BLaER1 (cell line): ENCODE measurements around the gene IQGAP2.
"Not testable (repeated sequence)": the region's sequence is repeated elsewhere in the genome, so short reads cannot be mapped to it uniquely, and the experiment has no call there.

Experiments
- H3K27ac ChIP-seq: shearing (Covaris generic); formaldehyde crosslinking; 2 replicates; pipeline ENCODE4 v1.8.1; 2022
- H3K27me3 ChIP-seq: shearing (Covaris generic); formaldehyde crosslinking; 2 replicates; pipeline ENCODE4 v1.8.1; 2022
- H3K36me3 ChIP-seq: shearing (Covaris generic); formaldehyde crosslinking; 2 replicates; pipeline ENCODE4 v1.8.1; 2022
- H3K4me1 ChIP-seq: shearing (Covaris generic); formaldehyde crosslinking; 2 replicates; pipeline ENCODE4 v1.8.1; 2022
- H3K4me2 ChIP-seq: shearing (Covaris generic); formaldehyde crosslinking; 2 replicates; pipeline ENCODE4 v1.8.1; 2022
- H3K4me3 ChIP-seq: shearing (Covaris generic); formaldehyde crosslinking; 2 replicates; pipeline ENCODE4 v1.8.1; 2022
- H3K9ac ChIP-seq: shearing (Covaris generic); formaldehyde crosslinking; 2 replicates; pipeline ENCODE4 v1.8.1; 2022
- H3K9me3 ChIP-seq: shearing (Covaris generic); formaldehyde crosslinking; 2 replicates; pipeline ENCODE4 v1.8.1; 2022
- H4K20me1 ChIP-seq: shearing (Covaris generic); formaldehyde crosslinking; 2 replicates; pipeline ENCODE4 v1.8.1; 2022
- Cebpa-rat ChIP-seq: shearing (Covaris generic); IDR thresholded peaks from 2 replicates; pipeline ENCODE4 v1.8.1; 2022

Gene IQGAP2

DNA sequence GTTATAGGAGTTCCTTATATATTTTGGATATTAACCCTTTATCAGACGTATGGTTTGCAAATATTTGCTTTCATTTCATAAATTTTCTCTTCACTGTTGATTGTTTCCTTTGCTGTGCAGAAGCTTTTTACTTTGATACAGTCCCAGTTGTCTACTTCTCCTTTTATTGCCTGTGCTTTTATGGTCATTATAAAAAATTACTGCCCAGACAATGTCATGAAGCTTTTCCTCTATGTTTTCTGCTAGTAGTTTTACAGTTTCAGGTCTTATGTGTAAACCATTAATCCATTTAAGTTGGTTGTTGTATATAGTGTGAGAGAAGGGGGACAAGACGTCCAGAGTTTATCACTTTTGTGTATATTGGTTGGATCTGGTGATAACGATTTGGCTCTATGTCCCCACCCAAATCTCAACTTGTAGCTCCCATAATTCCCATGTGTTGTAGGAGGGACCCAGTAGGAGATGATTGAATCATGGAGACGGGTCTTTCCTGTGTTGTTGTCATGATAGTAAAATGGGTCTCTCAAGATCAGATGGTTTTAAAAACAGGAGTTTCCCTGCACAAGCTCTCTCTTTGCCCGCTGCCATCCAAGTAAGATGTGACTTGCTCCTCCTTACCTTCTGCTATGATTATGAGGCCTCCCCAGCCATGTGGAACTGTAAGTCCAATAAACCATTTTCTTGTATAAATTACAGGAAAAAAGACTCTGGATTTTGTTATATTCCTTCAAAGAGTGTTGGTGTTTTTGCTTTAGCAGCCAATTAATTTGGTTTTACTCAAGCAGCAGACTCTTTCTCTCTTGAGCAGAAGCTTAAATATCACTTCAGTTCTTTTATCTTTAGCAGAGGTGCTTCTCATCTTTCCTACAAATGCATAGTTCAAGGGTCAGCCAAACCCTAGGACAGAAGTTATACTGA, 326.5 kb downstream of the IQGAP2 start:
- H3K4me3 ChIP-seq = no peak overlapping the region
- peaks cover 15% of the 10 kb centered on the region; the same call in 1 of the 2 replicates for H3K36me3 ChIP-seq
- TF ChIP-seq Cebpa-rat = no peak
- no peak overlapping the region for H3K9ac ChIP-seq
- H3K27me3 ChIP-seq = no peaks in the 10 kb centered on the region
- no peak overlapping the region for H3K4me2 ChIP-seq
- peaks cover 40% of the 10 kb centered on the region for H3K9me3 ChIP-seq
- H3K27ac ChIP-seq = no peak overlapping the region
- no peaks in the 10 kb centered on the region for H3K4me1 ChIP-seq
- H4K20me1 ChIP-seq = no peaks in the 10 kb centered on the region

DNA sequence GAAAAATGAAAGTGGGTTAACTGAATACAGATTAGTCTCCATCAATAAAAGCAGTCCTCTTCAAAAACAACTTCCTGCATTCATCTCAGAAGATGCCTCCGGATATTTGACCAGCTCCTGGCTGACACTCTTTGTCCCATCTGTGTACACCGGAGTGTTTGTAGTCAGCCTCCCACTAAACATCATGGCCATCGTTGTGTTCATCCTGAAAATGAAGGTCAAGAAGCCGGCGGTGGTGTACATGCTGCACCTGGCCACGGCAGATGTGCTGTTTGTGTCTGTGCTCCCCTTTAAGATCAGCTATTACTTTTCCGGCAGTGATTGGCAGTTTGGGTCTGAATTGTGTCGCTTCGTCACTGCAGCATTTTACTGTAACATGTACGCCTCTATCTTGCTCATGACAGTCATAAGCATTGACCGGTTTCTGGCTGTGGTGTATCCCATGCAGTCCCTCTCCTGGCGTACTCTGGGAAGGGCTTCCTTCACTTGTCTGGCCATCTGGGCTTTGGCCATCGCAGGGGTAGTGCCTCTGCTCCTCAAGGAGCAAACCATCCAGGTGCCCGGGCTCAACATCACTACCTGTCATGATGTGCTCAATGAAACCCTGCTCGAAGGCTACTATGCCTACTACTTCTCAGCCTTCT, 329.4 kb downstream of the IQGAP2 start:
- no peak for TF ChIP-seq Cebpa-rat
- no peaks in the 10 kb centered on the region for H3K4me1 ChIP-seq
- H4K20me1 ChIP-seq = no peaks in the 10 kb centered on the region
- no peaks in the 10 kb centered on the region for H3K27me3 ChIP-seq
- H3K27ac ChIP-seq = no peak overlapping the region
- no peak overlapping the region for H3K9ac ChIP-seq
- peaks cover 31% of the 10 kb centered on the region for H3K9me3 ChIP-seq
- no peak overlapping the region for H3K4me2 ChIP-seq
- H3K4me3 ChIP-seq = no peak overlapping the region
- H3K36me3 ChIP-seq = peaks cover 15% of the 10 kb centered on the region; the same call in 1 of the 2 replicates

DNA sequence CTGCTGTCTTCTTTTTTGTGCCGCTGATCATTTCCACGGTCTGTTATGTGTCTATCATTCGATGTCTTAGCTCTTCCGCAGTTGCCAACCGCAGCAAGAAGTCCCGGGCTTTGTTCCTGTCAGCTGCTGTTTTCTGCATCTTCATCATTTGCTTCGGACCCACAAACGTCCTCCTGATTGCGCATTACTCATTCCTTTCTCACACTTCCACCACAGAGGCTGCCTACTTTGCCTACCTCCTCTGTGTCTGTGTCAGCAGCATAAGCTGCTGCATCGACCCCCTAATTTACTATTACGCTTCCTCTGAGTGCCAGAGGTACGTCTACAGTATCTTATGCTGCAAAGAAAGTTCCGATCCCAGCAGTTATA, 329.9 kb downstream of the IQGAP2 start:
- Histone ChIP-seq H3K9ac (no peak overlapping the region), H3K4me2 (no peak overlapping the region), H4K20me1 (no peaks in the 10 kb centered on the region), H3K9me3 (peaks cover 31% of the 10 kb centered on the region), H3K36me3 (peaks cover 15% of the 10 kb centered on the region; the same call in 1 of the 2 replicates), H3K4me3 (no peak overlapping the region), H3K27ac (no peak overlapping the region), H3K4me1 (no peaks in the 10 kb centered on the region), H3K27me3 (no peaks in the 10 kb centered on the region)
- TF ChIP-seq Cebpa-rat = no peak

DNA sequence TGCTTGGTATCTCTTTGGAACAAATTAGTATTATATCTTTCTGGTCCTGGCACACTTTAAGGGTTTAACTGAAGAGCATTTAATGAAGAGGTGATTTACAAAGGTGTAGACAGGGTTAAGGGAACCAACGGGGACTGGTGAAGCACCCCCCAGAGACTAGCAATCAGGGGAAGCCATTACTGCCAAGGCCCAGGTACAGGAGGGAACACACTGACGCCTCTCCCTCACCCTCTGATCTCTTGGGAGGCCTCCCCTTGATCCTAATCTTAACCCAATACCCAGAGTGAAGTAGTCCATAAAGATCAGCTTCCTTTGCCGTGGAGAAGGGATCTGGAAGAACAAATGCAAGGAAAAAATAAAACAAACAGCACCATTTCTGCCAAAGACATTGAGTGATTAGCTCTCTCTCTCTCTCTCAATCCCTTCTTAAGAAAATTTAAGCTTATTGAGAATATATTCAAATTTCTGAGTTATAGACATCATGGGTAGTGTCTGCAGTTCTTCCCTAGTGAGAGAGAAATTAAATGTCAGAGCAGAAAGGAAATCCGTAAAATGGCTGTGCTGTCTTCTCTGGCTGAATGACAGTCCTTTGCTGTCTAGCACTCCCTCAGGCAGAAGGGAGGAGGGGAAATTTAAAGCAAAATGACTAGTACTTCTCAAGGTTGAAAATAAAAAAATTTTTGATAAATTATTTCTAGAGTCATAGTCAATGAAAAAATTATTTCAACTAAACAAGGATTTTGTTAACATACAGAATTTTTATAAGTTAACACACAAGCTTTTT, 332.9 kb downstream of the IQGAP2 start:
- Histone ChIP-seq H3K36me3 (no peaks in the 10 kb centered on the region), H4K20me1 (no peaks in the 10 kb centered on the region), H3K9me3 (peaks cover 3% of the 10 kb centered on the region), H3K4me1 (peaks cover 8% of the 10 kb centered on the region; the same call in 1 of the 2 replicates), H3K4me2 (no peak overlapping the region), H3K27me3 (no peaks in the 10 kb centered on the region), H3K9ac (no peak overlapping the region), H3K4me3 (no peak overlapping the region), H3K27ac (no peak overlapping the region)
- TF ChIP-seq Cebpa-rat = no peak

DNA sequence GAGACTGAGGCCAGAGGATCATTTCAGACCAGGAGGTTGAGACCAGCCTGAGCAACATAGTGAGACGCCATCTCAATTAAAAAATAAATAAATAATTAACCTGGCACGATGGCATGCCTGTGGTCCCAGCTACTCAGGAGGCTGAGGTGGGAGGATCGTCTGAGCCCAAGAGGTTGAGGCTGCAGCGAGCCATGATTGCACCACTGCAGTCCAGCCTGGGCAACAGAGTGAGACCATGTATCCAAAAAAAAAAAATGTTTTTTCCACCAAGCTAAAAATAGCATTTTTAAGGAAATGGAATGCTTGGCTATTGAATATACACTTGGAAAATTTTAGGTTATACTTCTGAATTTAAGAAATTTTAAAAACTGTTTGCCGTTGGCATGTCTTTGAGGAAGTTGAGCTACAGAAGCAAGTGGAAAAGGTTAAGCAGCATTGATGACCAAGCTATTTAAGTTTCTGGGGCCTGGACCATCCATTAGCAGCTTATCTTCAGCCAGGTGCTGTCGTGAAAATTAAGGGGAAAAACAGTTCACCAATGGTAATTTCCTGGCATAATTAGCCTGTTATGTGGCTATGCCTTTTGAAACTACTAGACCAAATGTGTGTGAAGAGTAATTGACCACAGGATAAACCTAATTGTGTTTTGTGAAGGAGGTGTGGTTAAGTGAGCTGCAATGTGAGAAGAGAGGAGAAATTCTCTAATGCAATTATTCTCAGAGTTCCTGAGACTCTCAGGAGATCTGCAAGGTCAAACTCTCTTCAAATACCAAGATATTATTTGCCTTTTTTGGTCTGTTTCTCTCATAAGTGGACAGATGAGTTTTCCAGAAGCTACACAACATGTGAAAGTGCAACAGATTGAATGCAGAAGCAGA, 333.8 kb downstream of the IQGAP2 start:
- Histone ChIP-seq H3K9me3 (no peaks in the 10 kb centered on the region), H4K20me1 (no peaks in the 10 kb centered on the region), H3K27ac (no peak overlapping the region), H3K4me3 (no peak overlapping the region), H3K36me3 (no peaks in the 10 kb centered on the region), H3K27me3 (no peaks in the 10 kb centered on the region), H3K4me2 (no peak overlapping the region), H3K9ac (no peak overlapping the region), H3K4me1 (peaks cover 8% of the 10 kb centered on the region; the same call in 1 of the 2 replicates)
- no peak for TF ChIP-seq Cebpa-rat

DNA sequence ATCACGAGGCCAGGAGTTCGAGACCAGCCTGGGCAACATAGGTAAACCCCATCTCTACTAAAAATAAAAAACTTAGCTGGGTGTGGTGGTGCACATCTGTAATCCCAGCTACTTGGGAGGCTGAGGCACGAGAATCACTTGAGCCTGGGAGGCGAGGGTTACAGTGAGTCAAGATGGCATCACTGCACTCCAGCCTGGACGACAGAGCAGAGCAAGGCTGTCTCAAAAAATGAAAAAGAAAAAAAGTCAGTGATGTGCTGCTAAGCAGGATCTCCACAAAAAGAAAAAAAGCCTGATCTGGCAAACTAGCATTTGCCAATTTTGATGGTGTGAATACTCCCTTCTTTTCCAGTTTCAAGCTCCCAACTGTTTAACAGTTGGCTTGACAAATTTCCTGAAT, 334.8 kb downstream of the IQGAP2 start:
- H3K9ac ChIP-seq = no peak overlapping the region
- H3K36me3 ChIP-seq = no peaks in the 10 kb centered on the region
- H3K4me3 ChIP-seq = no peak overlapping the region
- H3K27ac ChIP-seq = no peak overlapping the region
- no peaks in the 10 kb centered on the region for H3K9me3 ChIP-seq
- TF ChIP-seq Cebpa-rat = no peak
- H3K27me3 ChIP-seq = no peaks in the 10 kb centered on the region
- H3K4me2 ChIP-seq = no peak overlapping the region
- H3K4me1 ChIP-seq = peaks cover 8% of the 10 kb centered on the region; the same call in 1 of the 2 replicates
- H4K20me1 ChIP-seq = no peaks in the 10 kb centered on the region

DNA sequence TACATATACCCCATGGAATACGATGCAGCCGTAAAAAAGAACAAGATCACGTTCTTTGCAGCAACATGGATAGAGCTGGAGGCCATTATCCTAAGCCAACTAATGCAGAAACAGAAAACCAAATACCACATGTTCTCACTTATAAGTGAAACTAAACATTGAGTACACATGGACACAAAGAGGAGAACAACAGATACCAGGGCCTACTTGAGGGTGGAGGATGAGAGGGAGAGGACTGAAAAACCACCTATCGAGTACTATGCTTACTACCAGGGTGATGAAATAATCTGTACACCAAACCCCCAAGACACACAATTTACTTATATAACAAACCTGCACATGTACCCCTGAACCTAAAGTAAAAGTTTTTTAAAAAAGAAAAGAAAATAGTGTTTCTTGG, 338.4 kb downstream of the IQGAP2 start:
- not testable (repeated sequence) for H3K27ac ChIP-seq, H3K4me3 ChIP-seq, H3K4me2 ChIP-seq, H3K4me1 ChIP-seq, H3K36me3 ChIP-seq, H3K27me3 ChIP-seq, H4K20me1 ChIP-seq, H3K9me3 ChIP-seq, H3K9ac ChIP-seq

DNA sequence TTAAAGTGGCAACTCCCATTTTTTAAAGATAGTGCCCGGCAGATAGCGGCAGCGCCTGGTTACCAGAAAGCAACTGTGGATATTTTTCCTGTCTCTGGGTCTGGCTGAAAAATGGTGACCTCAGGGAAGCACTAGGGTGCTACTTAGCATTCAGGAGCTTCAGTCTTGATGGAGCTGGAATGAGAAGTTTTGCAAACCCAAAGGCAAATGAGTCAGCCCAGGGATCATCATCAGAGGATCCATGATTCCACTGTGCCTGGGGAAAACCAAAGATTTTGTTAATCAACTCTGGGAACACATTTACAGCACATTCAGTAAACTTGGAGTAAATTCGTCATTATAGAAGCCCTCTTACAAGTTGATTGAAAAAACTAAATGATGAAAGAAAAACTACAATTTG, 339.5 kb downstream of the IQGAP2 start:
- no peaks in the 10 kb centered on the region for H3K27me3 ChIP-seq
- peaks cover 8% of the 10 kb centered on the region; the same call in 1 of the 2 replicates for H3K4me1 ChIP-seq
- no peak for TF ChIP-seq Cebpa-rat

DNA sequence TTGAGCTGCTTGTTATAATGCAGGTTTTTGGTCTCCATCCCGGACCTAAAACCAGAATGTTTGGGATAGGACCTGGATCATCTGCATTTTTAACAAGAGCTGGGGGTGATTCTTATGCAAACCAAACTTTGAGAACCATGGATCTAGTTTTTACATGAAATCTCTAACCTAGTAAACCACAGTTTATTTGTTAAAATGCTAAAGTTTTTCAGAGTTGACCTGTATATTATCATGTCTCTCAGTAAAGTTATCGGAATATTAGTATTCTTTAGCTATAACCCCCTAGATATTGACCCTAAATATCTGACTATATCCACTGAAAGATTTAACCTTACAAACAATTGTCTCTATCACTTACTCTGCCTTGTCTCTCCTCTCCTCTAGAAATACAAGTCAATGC, 341.5 kb downstream of the IQGAP2 start:
- Histone ChIP-seq H3K4me3 (no peak overlapping the region), H3K4me2 (no peak overlapping the region), H3K27ac (no peak overlapping the region), H4K20me1 (no peaks in the 10 kb centered on the region), H3K27me3 (no peaks in the 10 kb centered on the region), H3K9ac (no peak overlapping the region), H3K4me1 (no peaks in the 10 kb centered on the region), H3K9me3 (no peaks in the 10 kb centered on the region), H3K36me3 (no peaks in the 10 kb centered on the region)
- TF ChIP-seq Cebpa-rat = no peak

More for the DNA sequence above, 339.5 kb downstream of the IQGAP2 start:
- H3K36me3 ChIP-seq = no peaks in the 10 kb centered on the region
- no peak overlapping the region for H3K27ac ChIP-seq
- H3K4me3 ChIP-seq = no peak overlapping the region
- H3K9ac ChIP-seq = no peak overlapping the region
- no peaks in the 10 kb centered on the region for H3K9me3 ChIP-seq
- no peak overlapping the region for H3K4me2 ChIP-seq
- H4K20me1 ChIP-seq = no peaks in the 10 kb centered on the region
